ENCODE data around the gene PPP1R9A.

DNA sequence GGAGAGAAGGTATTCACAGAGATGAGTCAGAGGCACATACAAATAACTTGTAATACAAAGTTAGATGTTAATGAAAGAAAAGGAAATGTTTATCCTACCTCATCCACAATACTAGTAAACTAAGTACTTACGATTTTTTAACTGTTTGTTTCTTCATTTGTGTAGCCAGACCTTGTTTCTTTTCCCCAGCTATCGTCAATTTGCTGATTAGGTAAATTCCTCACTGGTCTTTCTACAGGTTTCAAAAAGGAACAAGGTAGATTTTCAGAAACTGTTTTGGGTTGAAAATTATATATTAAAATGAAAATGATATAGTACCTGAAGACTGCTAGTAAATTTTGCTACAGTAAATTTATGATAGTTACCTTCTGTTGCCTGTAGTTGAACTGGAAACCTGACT, 360.4 kb downstream of the PPP1R9A start:
- no peak for TF ChIP-seq JUND (IDR thresholded peaks at IDR 0.05)
- no peak for TF ChIP-seq RAD21 (IDR thresholded peaks at IDR 0.05; ENCODE audit: low read depth)
- no peak for TF ChIP-seq SP1 (IDR thresholded peaks at IDR 0.05; ENCODE audit: low read depth)
- TF ChIP-seq, protein P1, sequence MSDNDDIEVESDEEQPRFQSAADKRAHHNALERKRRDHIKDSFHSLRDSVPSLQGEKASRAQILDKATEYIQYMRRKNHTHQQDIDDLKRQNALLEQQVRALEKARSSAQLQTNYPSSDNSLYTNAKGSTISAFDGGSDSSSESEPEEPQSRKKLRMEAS (IDR thresholded peaks at IDR 0.05) = no peak
- TF ChIP-seq, protein P2, sequence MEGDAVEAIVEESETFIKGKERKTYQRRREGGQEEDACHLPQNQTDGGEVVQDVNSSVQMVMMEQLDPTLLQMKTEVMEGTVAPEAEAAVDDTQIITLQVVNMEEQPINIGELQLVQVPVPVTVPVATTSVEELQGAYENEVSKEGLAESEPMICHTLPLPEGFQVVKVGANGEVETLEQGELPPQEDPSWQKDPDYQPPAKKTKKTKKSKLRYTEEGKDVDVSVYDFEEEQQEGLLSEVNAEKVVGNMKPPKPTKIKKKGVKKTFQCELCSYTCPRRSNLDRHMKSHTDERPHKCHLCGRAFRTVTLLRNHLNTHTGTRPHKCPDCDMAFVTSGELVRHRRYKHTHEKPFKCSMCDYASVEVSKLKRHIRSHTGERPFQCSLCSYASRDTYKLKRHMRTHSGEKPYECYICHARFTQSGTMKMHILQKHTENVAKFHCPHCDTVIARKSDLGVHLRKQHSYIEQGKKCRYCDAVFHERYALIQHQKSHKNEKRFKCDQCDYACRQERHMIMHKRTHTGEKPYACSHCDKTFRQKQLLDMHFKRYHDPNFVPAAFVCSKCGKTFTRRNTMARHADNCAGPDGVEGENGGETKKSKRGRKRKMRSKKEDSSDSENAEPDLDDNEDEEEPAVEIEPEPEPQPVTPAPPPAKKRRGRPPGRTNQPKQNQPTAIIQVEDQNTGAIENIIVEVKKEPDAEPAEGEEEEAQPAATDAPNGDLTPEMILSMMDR (IDR thresholded peaks at IDR 0.05 in 2 of 3, conservative IDR thresholded peaks at IDR 0.05 in 1 of 3; ENCODE audit: borderline replicate concordance in 1 of 3, insufficient read depth in 1 of 3, low read depth in 2 of 3, low read length in 2 of 3) = no peak
- no peak for TF ChIP-seq YY1 (IDR thresholded peaks at IDR 0.05; ENCODE audit: extremely low read depth, insufficient replicate concordance, low read depth, low read length)
- TF ChIP-seq POLR2A (IDR thresholded peaks at IDR 0.05; ENCODE audit: borderline replicate concordance, extremely low read depth, insufficient read depth, insufficient read length) = no peak
- TF ChIP-seq EGR1 (IDR thresholded peaks at IDR 0.05; ENCODE audit: low read depth) = no peak
- TF ChIP-seq, protein P3, sequence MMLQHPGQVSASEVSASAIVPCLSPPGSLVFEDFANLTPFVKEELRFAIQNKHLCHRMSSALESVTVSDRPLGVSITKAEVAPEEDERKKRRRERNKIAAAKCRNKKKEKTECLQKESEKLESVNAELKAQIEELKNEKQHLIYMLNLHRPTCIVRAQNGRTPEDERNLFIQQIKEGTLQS (IDR thresholded peaks at IDR 0.05) = no peak
- TF ChIP-seq, protein P4, sequence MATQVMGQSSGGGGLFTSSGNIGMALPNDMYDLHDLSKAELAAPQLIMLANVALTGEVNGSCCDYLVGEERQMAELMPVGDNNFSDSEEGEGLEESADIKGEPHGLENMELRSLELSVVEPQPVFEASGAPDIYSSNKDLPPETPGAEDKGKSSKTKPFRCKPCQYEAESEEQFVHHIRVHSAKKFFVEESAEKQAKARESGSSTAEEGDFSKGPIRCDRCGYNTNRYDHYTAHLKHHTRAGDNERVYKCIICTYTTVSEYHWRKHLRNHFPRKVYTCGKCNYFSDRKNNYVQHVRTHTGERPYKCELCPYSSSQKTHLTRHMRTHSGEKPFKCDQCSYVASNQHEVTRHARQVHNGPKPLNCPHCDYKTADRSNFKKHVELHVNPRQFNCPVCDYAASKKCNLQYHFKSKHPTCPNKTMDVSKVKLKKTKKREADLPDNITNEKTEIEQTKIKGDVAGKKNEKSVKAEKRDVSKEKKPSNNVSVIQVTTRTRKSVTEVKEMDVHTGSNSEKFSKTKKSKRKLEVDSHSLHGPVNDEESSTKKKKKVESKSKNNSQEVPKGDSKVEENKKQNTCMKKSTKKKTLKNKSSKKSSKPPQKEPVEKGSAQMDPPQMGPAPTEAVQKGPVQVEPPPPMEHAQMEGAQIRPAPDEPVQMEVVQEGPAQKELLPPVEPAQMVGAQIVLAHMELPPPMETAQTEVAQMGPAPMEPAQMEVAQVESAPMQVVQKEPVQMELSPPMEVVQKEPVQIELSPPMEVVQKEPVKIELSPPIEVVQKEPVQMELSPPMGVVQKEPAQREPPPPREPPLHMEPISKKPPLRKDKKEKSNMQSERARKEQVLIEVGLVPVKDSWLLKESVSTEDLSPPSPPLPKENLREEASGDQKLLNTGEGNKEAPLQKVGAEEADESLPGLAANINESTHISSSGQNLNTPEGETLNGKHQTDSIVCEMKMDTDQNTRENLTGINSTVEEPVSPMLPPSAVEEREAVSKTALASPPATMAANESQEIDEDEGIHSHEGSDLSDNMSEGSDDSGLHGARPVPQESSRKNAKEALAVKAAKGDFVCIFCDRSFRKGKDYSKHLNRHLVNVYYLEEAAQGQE (IDR thresholded peaks at IDR 0.05; ENCODE audit: low read depth) = no peak
